HG02759 (cell line): ENCODE data around the gene NXF3.
"Not testable (repeated sequence)": the region's sequence is repeated elsewhere in the genome, so short reads cannot be mapped to it uniquely, and the experiment has no call there.

Source experiments
- ATAC-seq: cut with Tn5 transposase; IDR thresholded peaks from one replicate; pipeline ENCODE4 v1.9.1; 2021; ENCODE audit warnings: mild to moderate bottlenecking, moderate library complexity; ENCODE audit not compliant: unreplicated experiment

NXF3 gene

DNA sequence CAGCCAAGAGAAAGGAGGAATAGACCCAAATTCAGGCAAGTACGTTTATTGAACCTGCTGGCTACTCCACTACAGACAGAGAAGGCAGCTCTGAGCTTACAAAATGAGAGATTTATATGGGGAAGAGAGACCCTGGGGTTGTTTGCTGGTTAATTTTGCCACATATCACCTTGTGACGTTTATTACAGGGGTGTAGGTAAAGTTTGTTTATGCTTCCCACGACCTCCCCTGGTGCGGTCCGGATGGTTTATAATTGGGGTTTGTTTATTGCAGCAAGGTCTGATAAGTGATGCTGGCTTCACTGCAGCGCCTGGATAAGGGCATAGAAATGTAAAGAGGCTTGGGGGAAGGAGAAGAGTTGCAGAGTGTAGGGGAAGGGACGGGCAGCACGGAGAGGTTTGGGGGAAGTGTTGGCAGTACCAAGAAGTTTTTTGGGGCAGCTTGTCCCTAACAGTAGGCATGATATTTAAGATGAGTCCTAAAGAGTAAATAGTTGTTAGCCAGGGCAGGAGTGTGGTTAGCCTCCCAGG is 41.6 kb downstream of the NXF3 start:
- no peak for ATAC-seq

DNA sequence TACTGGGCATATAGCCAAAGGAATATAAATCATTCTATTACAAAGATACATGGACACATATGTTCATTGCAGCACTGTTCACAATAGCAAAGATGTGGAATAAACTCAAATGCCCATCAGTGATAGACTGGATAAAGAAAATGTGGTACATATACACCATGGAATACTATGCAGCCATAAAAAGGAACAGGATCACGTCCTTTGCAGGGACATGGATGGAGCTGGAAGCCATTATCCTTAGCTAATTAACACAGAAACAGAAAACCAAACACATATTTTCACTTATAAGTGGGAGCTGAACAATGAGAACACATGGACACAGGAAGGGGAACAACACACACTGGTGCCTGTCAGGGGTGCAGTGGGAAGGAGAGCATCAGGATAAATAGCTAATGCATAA is 59.6 kb downstream of the NXF3 start:
- not testable (repeated sequence) for ATAC-seq
